Mammary epithelial cell (primary cell): ENCODE results near the gene TNNI3K.

Experiments
- EZH2 ChIP-seq: IDR thresholded peaks from 2 replicates; pipeline ENCODE4 v1.6.1; 2012; ENCODE audit warnings: low read length, inconsistent platforms, borderline replicate concordance
- TF ChIP-seq, protein P1 (sequence below), 2 donors: IDR thresholded peaks in 1 of 2; conservative IDR thresholded peaks in 1 of 2; 2 replicates each; pipeline ENCODE4 v1.5.1; 2011 to 2012; ENCODE audit warnings: inconsistent platforms in 2 of 2, low read length in 2 of 2, mild to moderate bottlenecking in 2 of 2, control low read depth in 1 of 2, low read depth in 1 of 2; ENCODE audit not compliant: insufficient read depth in 1 of 2; ENCODE audit errors: extremely low read depth in 1 of 2

DNA sequence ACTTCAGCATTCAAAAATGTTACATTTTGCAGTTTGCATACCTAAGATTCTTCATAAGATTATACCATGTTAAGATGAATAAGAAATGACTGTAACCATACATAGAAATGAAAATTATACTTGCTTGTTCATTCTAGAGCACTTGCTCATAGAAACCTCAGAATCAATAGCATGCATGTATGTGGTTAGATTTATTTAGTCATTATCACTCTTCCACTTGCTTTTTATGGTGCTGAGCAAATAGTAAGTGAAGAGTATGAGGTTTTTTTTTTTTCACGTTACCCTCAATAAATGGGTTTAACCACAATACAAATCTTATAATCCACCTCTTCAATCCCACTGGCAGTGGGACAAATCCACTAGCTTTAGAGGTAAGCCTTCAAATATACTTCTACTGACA lies 192.5 kb downstream of the TNNI3K start:
- TF ChIP-seq, protein P1, sequence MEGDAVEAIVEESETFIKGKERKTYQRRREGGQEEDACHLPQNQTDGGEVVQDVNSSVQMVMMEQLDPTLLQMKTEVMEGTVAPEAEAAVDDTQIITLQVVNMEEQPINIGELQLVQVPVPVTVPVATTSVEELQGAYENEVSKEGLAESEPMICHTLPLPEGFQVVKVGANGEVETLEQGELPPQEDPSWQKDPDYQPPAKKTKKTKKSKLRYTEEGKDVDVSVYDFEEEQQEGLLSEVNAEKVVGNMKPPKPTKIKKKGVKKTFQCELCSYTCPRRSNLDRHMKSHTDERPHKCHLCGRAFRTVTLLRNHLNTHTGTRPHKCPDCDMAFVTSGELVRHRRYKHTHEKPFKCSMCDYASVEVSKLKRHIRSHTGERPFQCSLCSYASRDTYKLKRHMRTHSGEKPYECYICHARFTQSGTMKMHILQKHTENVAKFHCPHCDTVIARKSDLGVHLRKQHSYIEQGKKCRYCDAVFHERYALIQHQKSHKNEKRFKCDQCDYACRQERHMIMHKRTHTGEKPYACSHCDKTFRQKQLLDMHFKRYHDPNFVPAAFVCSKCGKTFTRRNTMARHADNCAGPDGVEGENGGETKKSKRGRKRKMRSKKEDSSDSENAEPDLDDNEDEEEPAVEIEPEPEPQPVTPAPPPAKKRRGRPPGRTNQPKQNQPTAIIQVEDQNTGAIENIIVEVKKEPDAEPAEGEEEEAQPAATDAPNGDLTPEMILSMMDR (conservative IDR thresholded peaks at IDR 0.05 in 1 of 2, IDR thresholded peaks at IDR 0.05 in 1 of 2; ENCODE audit: extremely low read depth in 1 of 2, insufficient read depth in 1 of 2, low read depth in 1 of 2, low read length in 2 of 2): no peak
- TF ChIP-seq EZH2: no peak
